GM18505 (cell line): ENCODE measurements around the gene GRK2.

Experiments
- ATAC-seq: cut with Tn5 transposase; IDR thresholded peaks from one replicate; pipeline ENCODE4 v1.9.1; 2021; ENCODE audit not compliant: unreplicated experiment
- POLR2A ChIP-seq: IDR thresholded peaks from 4 replicates; pipeline ENCODE4 v1.6.1; 2011; ENCODE audit warnings: borderline replicate concordance; ENCODE audit not compliant: insufficient read depth, insufficient read length; ENCODE audit errors: extremely low read depth

GRK2 gene

DNA sequence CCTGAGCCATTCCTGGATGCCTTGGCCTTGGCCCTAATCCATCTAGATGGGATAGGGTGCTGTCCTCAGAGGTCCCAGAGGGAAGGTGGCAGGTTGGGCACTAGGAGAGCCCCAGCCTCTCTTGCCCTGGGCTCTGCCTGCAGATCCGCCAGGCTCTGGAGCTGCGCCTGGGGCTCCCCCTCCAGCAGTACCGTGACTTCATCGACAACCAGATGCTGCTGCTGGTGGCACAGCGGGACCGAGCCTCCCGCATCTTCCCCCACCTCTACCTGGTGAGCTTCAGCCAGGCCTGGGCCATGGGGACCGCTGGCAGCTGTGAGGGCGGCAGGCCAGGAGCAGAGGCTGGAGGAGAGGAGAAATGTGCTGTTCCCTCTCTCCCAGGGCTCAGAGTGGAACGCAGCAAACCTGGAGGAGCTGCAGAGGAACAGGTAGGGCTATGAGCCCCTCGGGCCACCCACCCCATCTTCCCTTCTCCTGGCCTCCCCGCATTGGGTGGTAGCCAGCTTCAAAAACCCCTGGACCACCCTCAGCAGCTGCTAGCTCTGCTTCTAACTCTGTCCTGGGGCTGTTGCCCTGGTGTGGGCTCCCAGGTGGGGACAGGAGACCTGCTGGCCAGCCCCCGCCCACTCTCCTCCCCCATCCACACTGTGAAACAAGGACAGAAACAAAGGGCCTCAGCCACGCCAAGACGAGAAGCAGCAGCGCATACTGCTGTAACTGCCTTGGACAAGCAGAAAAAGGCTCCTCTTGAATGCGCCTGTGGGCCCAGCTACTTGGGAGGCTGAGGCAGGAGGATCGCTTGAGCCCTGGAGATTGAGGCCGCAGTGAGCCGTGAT, 42.0 kb downstream of the GRK2 start:
- ATAC-seq = no peak
- TF ChIP-seq POLR2A = no peak

DNA sequence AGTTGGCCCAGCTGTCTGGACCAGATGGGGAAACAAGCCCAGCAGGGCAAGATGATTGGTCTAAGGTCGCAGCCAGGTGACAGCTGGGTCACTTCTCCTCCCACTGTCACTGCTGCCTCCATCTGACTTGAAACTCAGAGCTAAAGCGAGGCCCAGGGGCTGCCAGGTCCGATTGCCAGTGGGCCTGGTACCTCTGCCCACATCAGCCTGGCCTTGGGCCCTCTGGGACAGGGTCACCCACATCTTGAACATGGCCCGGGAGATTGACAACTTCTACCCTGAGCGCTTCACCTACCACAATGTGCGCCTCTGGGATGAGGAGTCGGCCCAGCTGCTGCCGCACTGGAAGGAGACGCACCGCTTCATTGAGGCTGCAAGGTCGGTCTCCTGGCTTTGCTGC, 42.9 kb downstream of the GRK2 start:
- no peak for ATAC-seq
- TF ChIP-seq POLR2A = no peak

DNA sequence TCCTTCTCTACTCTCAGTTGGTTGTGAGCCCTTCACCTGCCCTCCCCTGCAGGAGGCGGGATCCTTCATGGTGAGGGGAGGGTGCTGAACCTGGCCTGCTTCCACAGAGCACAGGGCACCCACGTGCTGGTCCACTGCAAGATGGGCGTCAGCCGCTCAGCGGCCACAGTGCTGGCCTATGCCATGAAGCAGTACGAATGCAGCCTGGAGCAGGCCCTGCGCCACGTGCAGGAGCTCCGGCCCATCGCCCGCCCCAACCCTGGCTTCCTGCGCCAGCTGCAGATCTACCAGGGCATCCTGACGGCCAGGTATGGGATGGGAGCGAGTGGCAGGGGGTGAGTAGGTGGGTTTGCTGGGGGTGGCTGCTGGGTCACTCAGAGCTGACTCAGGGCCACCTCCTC, 43.4 kb downstream of the GRK2 start:
- no peak for ATAC-seq
- TF ChIP-seq POLR2A = no peak

DNA sequence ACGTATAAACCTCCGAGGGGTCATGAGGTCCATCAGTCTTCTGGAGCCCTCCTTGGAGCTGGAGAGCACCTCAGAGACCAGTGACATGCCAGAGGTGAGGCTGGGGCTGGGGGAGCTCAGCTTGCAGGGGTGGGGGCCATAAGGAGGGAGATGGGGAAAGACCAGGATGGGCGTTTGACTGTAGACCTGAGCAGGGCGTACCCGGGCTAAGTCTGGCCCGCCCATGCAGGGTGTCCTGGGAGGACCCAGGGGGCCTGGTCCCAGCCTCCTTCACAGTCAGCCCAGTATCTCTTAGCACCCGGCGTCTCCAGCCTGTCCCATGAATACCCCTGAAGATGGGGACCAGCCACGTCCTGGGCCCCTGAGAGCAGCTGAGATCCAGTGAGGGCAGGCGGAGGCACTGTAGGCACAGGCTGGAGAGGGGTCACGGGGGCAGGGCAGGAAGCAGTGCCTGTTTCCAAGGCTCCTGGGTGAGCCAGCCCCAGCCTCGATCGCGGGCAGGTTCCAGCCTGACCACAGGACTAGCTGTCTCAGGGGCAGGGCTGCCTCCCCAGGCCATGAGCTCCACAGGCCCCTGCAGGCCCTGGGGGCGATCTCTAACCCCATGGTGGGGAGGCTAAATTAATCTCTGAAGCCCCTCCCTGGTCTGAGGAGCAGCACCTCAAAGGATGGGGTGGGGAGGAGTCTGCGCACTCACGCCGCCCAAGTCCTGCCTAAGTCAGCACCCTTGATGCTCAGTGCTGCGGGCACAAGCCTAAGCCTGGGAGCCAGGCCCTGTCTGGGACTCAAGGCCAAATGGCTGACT, 44.2 kb downstream of the GRK2 start:
- no peak for ATAC-seq
- TF ChIP-seq POLR2A = no peak

DNA sequence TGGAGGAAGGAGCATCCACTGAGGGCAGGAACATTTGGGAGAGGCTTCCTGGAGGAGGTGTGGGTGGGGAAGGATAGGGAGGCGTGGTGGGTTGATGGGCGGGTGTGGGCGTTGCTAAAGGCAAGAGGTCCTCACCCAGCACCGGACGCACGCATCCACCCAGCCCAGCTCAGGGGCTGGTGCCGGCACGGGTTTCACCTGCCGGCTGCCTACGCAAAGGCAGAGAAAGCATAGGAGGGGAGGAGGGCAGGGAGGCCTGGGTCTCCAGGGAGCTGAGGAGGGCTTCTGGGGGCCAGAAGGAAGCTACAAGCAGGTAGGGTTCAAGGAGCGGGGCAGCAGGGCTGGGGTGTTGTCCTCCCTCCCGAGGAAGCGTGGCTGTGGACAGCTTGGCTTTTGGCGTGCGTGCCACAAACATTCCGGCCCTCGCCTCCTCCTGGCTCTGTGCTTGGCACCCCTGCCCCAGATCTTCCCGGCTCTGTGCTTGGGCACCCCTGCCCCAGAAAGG, 44.8 kb downstream of the GRK2 start:
- no peak for ATAC-seq
- TF ChIP-seq POLR2A = no peak

DNA sequence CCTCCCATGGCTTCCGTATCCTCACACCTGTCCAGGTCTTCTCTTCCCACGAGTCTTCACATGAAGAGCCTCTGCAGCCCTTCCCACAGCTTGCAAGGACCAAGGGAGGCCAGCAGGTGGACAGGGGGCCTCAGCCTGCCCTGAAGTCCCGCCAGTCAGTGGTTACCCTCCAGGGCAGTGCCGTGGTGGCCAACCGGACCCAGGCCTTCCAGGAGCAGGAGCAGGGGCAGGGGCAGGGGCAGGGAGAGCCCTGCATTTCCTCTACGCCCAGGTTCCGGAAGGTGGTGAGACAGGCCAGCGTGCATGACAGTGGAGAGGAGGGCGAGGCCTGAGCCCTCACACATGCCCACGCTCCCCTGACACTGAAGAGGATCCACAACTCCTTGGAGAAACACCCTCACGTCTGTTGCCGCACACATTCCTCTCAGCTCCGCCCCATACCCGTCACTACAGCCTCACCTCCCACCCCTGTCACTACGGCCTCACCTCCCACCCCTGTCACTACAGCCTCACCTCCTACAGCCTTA, 45.3 kb downstream of the GRK2 start:
- TF ChIP-seq POLR2A = no peak
- ATAC-seq = no peak

DNA sequence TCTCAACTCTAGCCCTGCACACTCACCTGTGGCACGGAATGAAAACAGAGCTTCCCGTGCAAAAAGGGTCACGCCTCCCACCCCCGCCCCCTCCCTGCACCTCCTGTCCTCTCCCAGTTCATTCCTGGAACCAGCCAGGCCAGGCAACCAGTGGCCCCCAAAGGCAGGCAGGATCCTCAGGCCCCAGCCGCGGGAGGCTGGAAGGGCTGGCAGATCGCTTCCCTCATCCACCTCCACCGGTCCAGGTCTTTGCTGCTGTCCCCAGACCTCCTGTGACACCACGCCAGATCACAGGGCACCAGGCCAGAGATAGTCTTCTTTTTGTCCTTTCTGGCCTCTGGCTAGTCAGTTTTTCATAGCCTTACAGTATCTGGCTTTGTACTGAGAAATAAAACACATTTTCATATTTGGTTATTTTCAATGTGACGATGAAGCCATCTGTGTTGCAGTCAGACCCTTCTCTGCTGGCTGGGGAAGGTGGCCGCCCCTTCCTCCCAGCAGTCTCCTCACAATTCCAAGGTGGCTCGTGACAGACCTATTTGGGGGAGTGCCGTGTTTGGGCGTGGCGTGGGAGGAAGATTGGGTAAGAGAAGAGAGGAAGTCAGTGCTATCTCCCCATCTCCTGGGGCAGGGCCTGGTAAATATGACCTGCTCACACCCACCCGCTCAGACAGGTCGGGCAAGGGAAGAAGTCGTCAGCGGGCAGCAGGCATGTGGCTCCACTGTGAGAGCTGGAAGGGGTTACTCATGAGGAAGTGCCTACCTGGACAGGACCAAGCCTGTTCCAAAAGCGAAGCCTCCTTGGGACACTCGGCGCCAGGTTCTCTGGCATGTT, 46.1 kb downstream of the GRK2 start:
- no peak for TF ChIP-seq POLR2A
- no peak for ATAC-seq

DNA sequence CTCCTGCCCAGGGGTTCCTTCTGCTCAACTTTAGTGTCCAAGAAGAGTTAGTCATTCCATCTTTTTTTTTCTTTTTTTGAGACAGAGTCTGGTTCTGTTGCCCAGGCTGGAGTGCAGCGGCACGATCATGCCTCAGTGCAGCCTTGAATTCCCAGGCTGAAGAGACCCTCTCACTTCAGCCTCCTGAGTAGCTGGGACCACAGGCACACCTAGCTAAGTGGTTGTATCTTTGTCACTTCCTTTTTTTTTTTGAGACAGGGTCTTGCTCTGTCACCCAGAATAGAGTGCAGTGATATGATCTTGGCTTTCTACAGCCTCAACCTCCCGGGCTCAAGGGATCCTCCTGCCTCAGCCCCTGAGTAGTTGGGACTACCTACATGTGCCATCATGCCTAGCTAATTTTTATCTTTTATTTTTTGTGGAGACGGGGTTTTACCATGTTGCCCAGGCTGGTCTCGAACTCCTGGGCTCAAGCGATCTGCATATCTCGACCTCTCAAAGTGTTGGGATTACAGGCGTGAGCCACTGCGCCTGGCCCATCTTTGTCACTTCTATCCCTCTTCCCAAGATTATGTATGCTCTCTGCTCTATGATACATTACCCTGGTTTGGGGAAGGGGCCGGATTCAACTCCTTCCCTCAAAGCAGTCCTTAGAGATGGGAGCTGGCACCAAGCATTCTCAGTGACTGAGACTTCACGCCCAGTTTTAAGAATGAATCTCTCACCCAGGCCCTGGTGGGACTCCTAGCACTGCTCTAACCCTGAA, 47.0 kb downstream of the GRK2 start:
- TF ChIP-seq POLR2A = no peak
- ATAC-seq = no peak

DNA sequence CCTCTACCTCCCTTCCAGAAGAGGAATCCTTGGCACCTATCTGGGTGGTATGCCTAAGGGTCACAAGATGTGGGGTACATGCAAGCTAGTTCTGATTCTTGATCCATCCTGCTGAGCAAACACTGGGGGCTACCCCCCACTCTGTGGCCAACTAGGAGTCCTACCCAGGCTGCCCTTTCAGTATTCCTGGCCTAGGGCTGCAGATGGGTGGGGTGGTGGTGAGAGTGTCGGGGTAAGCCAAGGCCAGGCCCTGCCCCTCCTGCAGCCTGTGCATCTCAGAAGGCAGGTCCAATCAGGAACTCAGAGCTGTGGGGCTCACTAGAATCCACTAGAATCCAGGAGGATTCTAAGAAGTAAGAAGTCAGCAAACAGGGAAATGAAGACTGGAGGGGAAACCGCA, 47.9 kb downstream of the GRK2 start:
- no peak for ATAC-seq
- TF ChIP-seq POLR2A = no peak

DNA sequence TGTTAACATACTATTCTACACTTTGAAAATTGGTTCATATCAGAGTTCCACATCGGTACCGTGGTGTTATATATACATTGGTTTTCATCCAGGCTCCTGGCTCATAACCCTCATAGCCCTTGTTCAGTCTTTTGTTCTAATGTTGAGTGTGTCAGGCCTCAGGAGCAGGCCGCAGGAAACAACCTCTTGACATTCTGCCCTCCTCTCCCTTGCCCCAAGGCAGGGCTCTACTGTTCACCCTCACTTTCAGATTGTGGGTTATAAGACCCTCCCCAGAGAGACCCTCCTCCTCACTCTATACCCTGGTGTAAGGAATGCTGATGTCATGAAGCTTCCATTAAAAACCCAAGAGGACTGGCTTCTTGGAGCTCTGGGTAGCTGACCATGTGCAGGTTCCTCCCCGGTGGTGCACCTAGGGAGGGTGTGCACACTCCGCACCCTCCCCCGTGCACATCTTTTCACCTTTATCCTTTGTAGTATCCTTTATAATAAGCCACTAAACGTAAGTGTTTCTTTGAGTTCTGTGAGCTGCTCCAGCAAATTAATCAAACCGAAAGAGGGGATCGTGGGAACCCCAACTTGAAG, 49.1 kb downstream of the GRK2 start:
- no peak for TF ChIP-seq POLR2A
- ATAC-seq = no peak

DNA sequence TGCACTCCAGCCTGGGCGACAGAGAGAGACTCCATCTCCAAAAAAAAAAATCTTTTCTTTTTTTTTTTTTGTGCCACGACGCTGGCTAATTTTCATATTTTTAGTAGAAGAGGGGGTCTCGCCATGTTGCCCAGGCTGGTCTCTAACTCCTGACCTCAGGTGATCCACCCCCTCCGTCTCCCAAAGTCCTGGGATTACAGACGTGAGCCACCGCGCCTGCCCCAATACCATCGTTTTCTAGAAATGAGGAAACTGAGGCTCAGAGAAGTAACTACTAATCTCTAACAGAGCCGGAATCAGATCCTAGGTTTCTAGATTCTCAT, 50.6 kb downstream of the GRK2 start:
- ATAC-seq = no peak
- no peak for TF ChIP-seq POLR2A
